Neural cell (in vitro differentiated cells): ENCODE results near the gene AKR1C1. TPM values are rescaled to one million over a fixed set of nuclear protein-coding genes. Genes with fewer than 3 reads are reported as not detected.

ENCODE experiments used
- H2AFZ ChIP-seq: fragments of 200-600, 300-800 bp; sonication (generic), shearing (Covaris generic); 2 replicates; pipeline ENCODE4 v1.6.0; 2014; ENCODE audit warnings: low read depth, mild to moderate bottlenecking, antibody characterized with exemption, low read length, moderate library complexity
- H3F3A ChIP-seq: fragments of 200-600 bp; shearing (Covaris generic); 2 replicates; pipeline ENCODE4 v1.6.1; 2016; ENCODE audit warnings: mild to moderate bottlenecking, moderate library complexity, mixed read lengths, antibody characterized with exemption, low read length; ENCODE audit not compliant: insufficient read depth, poor library complexity, severe bottlenecking
- H3K27ac ChIP-seq: fragments of 200-600, 300-800 bp; sonication (generic), shearing (Covaris generic); 2 replicates; pipeline ENCODE4 v1.5.1; 2014; ENCODE audit warnings: mild to moderate bottlenecking, low read length, moderate library complexity
- H3K27me3 ChIP-seq: fragments of 300-800, 200-600 bp; sonication (generic), shearing (Covaris generic); 2 replicates; pipeline ENCODE4 v1.6.0; 2014; ENCODE audit warnings: mild to moderate bottlenecking, low read depth, low read length, moderate library complexity; ENCODE audit not compliant: insufficient read depth
- H3K36me3 ChIP-seq: fragments of 300-800, 200-600 bp; sonication (generic), shearing (Covaris generic); 2 replicates; pipeline ENCODE4 v1.5.1; 2014; ENCODE audit warnings: mild to moderate bottlenecking, antibody characterized with exemption, low read length, moderate library complexity; ENCODE audit not compliant: insufficient read depth
- H3K4me2 ChIP-seq: fragments of 300-800, 200-600 bp; sonication (generic), shearing (Covaris generic); 2 replicates; pipeline ENCODE4 v1.6.0; 2014; ENCODE audit warnings: mild to moderate bottlenecking, low read length
- H3K4me3 ChIP-seq: fragments of 300-800, 200-600 bp; sonication (generic), shearing (Covaris generic); 2 replicates; pipeline ENCODE4 v1.5.1; 2014; ENCODE audit warnings: mild to moderate bottlenecking, low read length, moderate library complexity
- H3K79me2 ChIP-seq: fragments of 200-600 bp; shearing (Covaris generic); replicated peaks from 2 replicates; pipeline ENCODE4 v1.6.0; 2014; ENCODE audit warnings: mild to moderate bottlenecking, low read length, moderate library complexity; ENCODE audit not compliant: insufficient read depth
- H3K9ac ChIP-seq: fragments of 300-800, 200-600 bp; sonication (generic), shearing (Covaris generic); 2 replicates; pipeline ENCODE4 v1.6.1; 2016; ENCODE audit warnings: mild to moderate bottlenecking, low read length, mixed read lengths
- H3K9me2 ChIP-seq: fragments of 200-600 bp; shearing (Covaris generic); 2 replicates; pipeline ENCODE4 v1.6.1; 2016; ENCODE audit warnings: mild to moderate bottlenecking, low read length, mixed read lengths; ENCODE audit not compliant: insufficient read depth
- H3K9me3 ChIP-seq: fragments of 200-600, 300-800 bp; sonication (generic), shearing (Covaris generic); 2 replicates; pipeline ENCODE4 v1.6.1; 2016; ENCODE audit warnings: mild to moderate bottlenecking, mixed run types, low read length, moderate library complexity, mixed read lengths
- H4K20me1 ChIP-seq: fragments of 200-600 bp; shearing (Covaris generic); 2 replicates; pipeline ENCODE4 v1.6.1; 2016; ENCODE audit warnings: mild to moderate bottlenecking, mixed run types; ENCODE audit not compliant: insufficient read depth
- EP300 ChIP-seq: fragments of 450-650 bp; conservative IDR thresholded peaks from 2 replicates; pipeline ENCODE4 v1.6.1; 2014; ENCODE audit warnings: antibody characterized with exemption, mild to moderate bottlenecking, moderate library complexity; ENCODE audit not compliant: poor library complexity, severe bottlenecking
- EZH2 ChIP-seq: fragments of 200-600, 300-800 bp; shearing (Covaris generic), sonication (generic); IDR thresholded peaks from 2 replicates; pipeline ENCODE4 v1.6.1; 2014; ENCODE audit warnings: antibody characterized with exemption, low read length, borderline replicate concordance, mild to moderate bottlenecking; ENCODE audit not compliant: insufficient read depth, poor library complexity, severe bottlenecking
- MXI1 ChIP-seq: fragments of 450-650 bp; conservative IDR thresholded peaks from 2 replicates; pipeline ENCODE4 v1.6.1; 2014; ENCODE audit warnings: antibody characterized with exemption, mild to moderate bottlenecking; ENCODE audit not compliant: poor library complexity, severe bottlenecking
- POLR2AphosphoS5 ChIP-seq: IDR thresholded peaks from 2 replicates; pipeline ENCODE4 v1.6.1; 2012
- RAD21 ChIP-seq: fragments of 450-650 bp; conservative IDR thresholded peaks from 2 replicates; pipeline ENCODE4 v1.6.1; 2014; ENCODE audit warnings: antibody characterized with exemption, mild to moderate bottlenecking, moderate library complexity
- SMC3 ChIP-seq: fragments of 450-650 bp; conservative IDR thresholded peaks from 2 replicates; pipeline ENCODE4 v1.6.1; 2014; ENCODE audit warnings: antibody characterized with exemption, mild to moderate bottlenecking, moderate library complexity; ENCODE audit not compliant: poor library complexity
- TAF1 ChIP-seq: IDR thresholded peaks from 2 replicates; pipeline ENCODE4 v1.6.1; 2012; ENCODE audit warnings: low read depth
- polyA plus RNA-seq: library from polyadenylated mRNA; depleted of rRNA; stranded (reverse); fragments of >200 nt; gene quantifications from 2 replicates; pipeline ENCODE4 v1.2.3, GENCODE V29; 2014
- TF ChIP-seq, protein P1 (sequence below): fragments of 450-650 bp; IDR thresholded peaks from 2 replicates; pipeline ENCODE4 v1.5.1; 2014; ENCODE audit warnings: antibody characterized with exemption, mild to moderate bottlenecking, moderate library complexity; ENCODE audit not compliant: poor library complexity, severe bottlenecking
- TF ChIP-seq, protein P2 (sequence below): IDR thresholded peaks from 2 replicates; pipeline ENCODE4 v1.6.1; 2012; ENCODE audit warnings: borderline replicate concordance

Gene AKR1C1
- polyA plus RNA-seq, 1 donor from 2014 or later: 183 TPM

- no peak overlapping the region for H3K9ac ChIP-seq
- H4K20me1 ChIP-seq: no peaks in the 10 kb centered on the region
- TF ChIP-seq EP300: no peak
- TF ChIP-seq, protein P1, sequence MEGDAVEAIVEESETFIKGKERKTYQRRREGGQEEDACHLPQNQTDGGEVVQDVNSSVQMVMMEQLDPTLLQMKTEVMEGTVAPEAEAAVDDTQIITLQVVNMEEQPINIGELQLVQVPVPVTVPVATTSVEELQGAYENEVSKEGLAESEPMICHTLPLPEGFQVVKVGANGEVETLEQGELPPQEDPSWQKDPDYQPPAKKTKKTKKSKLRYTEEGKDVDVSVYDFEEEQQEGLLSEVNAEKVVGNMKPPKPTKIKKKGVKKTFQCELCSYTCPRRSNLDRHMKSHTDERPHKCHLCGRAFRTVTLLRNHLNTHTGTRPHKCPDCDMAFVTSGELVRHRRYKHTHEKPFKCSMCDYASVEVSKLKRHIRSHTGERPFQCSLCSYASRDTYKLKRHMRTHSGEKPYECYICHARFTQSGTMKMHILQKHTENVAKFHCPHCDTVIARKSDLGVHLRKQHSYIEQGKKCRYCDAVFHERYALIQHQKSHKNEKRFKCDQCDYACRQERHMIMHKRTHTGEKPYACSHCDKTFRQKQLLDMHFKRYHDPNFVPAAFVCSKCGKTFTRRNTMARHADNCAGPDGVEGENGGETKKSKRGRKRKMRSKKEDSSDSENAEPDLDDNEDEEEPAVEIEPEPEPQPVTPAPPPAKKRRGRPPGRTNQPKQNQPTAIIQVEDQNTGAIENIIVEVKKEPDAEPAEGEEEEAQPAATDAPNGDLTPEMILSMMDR: peak; percentile 29
- H3K4me3 ChIP-seq: no peak overlapping the region
- H2AFZ ChIP-seq: no peak overlapping the region
- no peaks in the 10 kb centered on the region for H3F3A ChIP-seq
- no peaks in the 10 kb centered on the region for H3K27me3 ChIP-seq
- no peak overlapping the region for H3K27ac ChIP-seq
- no peaks in the 10 kb centered on the region for H3K9me2 ChIP-seq
- H3K79me2 ChIP-seq: no peaks in the 10 kb centered on the region
- no peaks in the 10 kb centered on the region for H3K36me3 ChIP-seq
- no peak overlapping the region for H3K4me2 ChIP-seq
- no peaks in the 10 kb centered on the region for H3K9me3 ChIP-seq
Observed at GRCh38 chr10:4981722-4982471, 18.7 kb downstream of the AKR1C1 start.

DNA sequence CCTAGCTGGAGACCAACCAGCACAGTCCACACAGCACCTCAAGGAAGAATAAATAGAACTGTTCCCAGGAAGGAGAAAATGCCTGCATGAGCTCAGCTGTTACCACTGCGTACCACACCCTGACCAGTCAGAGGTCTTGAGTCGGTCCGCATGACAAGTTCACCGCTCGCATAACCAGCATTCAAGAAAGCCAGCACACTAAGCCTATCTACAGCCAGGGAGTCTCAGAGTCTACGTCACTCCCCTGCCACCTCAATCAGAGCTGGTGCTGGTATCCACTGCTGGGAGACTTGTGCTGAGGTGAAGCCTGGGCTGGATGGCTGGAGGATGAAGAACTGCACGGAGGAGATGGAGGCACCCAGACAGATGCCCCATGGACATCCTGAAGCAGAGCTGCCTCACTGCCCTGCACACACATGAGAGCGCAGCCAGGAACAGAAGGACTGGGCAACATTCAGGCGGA is 19.6 kb downstream of the AKR1C1 start:
- H3K9me2 ChIP-seq: no peaks in the 10 kb centered on the region
- no peak overlapping the region for H3K9ac ChIP-seq
- TF ChIP-seq SMC3 (no peak), MXI1 (no peak), POLR2AphosphoS5 (no peak), EZH2 (no peak), EP300 (no peak), RAD21 (no peak), TAF1 (no peak)
- TF ChIP-seq, protein P1: no peak
- TF ChIP-seq, protein P2, sequence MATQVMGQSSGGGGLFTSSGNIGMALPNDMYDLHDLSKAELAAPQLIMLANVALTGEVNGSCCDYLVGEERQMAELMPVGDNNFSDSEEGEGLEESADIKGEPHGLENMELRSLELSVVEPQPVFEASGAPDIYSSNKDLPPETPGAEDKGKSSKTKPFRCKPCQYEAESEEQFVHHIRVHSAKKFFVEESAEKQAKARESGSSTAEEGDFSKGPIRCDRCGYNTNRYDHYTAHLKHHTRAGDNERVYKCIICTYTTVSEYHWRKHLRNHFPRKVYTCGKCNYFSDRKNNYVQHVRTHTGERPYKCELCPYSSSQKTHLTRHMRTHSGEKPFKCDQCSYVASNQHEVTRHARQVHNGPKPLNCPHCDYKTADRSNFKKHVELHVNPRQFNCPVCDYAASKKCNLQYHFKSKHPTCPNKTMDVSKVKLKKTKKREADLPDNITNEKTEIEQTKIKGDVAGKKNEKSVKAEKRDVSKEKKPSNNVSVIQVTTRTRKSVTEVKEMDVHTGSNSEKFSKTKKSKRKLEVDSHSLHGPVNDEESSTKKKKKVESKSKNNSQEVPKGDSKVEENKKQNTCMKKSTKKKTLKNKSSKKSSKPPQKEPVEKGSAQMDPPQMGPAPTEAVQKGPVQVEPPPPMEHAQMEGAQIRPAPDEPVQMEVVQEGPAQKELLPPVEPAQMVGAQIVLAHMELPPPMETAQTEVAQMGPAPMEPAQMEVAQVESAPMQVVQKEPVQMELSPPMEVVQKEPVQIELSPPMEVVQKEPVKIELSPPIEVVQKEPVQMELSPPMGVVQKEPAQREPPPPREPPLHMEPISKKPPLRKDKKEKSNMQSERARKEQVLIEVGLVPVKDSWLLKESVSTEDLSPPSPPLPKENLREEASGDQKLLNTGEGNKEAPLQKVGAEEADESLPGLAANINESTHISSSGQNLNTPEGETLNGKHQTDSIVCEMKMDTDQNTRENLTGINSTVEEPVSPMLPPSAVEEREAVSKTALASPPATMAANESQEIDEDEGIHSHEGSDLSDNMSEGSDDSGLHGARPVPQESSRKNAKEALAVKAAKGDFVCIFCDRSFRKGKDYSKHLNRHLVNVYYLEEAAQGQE: no peak
- H3K27me3 ChIP-seq: no peaks in the 10 kb centered on the region
- no peak overlapping the region for H3K4me3 ChIP-seq
- H3K4me2 ChIP-seq: no peak overlapping the region
- H3F3A ChIP-seq: no peaks in the 10 kb centered on the region
- no peaks in the 10 kb centered on the region for H3K36me3 ChIP-seq
- no peaks in the 10 kb centered on the region for H3K79me2 ChIP-seq
- H3K27ac ChIP-seq: no peak overlapping the region
- no peak overlapping the region for H2AFZ ChIP-seq
- H3K9me3 ChIP-seq: no peaks in the 10 kb centered on the region
- H4K20me1 ChIP-seq: no peaks in the 10 kb centered on the region
